ENCODE data around the gene LRCH4. TPM values are rescaled to one million over a fixed set of nuclear protein-coding genes. Genes with fewer than 3 reads are reported as not detected.

Gene LRCH4
- total RNA-seq, 1 donor from 2014 or later: 76.6 TPM

GRCh38 chr7:100563809-100564400 is 22.0 kb downstream of the LRCH4 start:
- Mint-ChIP-seq H3K36me3 (ENCODE audit: insufficient read depth) (peaks cover 5% of the 10 kb centered on the region), H3K27me3 (no peaks in the 10 kb centered on the region), H3K4me1 (ENCODE audit: low read depth) (peaks cover 14% of the 10 kb centered on the region), H3K27ac (no peak overlapping the region), H3K4me3 (ENCODE audit: low read depth) (no peak overlapping the region), H3K9me3 (ENCODE audit: low read depth) (no peaks in the 10 kb centered on the region)
- DNase-seq (ENCODE audit: low spot score, unreplicated experiment): peak; percentile 65
- peak; percentile 93 for TF ChIP-seq CTCF (IDR thresholded peaks at IDR 0.05; ENCODE audit: unreplicated experiment)

DNA sequence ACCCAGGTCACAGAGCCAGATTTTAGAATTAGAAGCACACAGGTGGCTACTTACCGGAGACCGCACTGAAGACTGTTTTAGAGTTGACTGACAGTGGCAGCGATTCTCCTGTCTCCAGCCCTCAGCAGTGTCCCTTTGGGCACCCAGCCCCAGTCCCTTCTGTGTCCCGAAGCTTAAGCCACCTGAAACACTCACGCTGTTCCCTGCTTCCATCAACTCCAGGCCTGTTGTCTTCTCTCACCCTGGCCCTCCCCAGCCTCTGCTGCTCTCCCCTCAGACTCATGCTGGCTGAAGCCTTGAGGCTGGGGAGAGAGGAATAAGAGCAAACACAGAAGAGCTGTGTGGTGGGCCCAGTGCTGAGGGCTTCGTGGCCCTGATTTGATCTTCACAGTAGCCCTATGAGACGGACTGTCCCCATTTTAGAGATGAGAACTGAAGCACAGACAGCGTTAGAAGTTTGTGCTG is 22.8 kb downstream of the LRCH4 start:
- Mint-ChIP-seq H3K27me3 (no peaks in the 10 kb centered on the region), H3K4me1 (ENCODE audit: low read depth) (peaks cover 11% of the 10 kb centered on the region), H3K27ac (no peak overlapping the region), H3K4me3 (ENCODE audit: low read depth) (no peak overlapping the region), H3K36me3 (ENCODE audit: insufficient read depth) (peaks cover 5% of the 10 kb centered on the region), H3K9me3 (ENCODE audit: low read depth) (no peaks in the 10 kb centered on the region)
- no peak for DNase-seq (ENCODE audit: low spot score, unreplicated experiment)
- TF ChIP-seq CTCF (IDR thresholded peaks at IDR 0.05; ENCODE audit: unreplicated experiment): no peak

GRCh38 chr7:100562195-100563099 is 23.5 kb downstream of the LRCH4 start:
- Mint-ChIP-seq H3K4me1 (ENCODE audit: low read depth) (peaks cover 7% of the 10 kb centered on the region), H3K27ac (no peak overlapping the region), H3K9me3 (ENCODE audit: low read depth) (no peaks in the 10 kb centered on the region), H3K36me3 (ENCODE audit: insufficient read depth) (peaks cover 5% of the 10 kb centered on the region), H3K27me3 (no peaks in the 10 kb centered on the region), H3K4me3 (ENCODE audit: low read depth) (no peak overlapping the region)
- DNase-seq (ENCODE audit: low spot score, unreplicated experiment): no peak
- no peak for TF ChIP-seq CTCF (IDR thresholded peaks at IDR 0.05; ENCODE audit: unreplicated experiment)

- peaks cover 7% of the 10 kb centered on the region for H3K4me1 Mint-ChIP-seq (ENCODE audit: low read depth)
- H3K36me3 Mint-ChIP-seq (ENCODE audit: insufficient read depth): peaks cover 7% of the 10 kb centered on the region
- no peak overlapping the region for H3K4me3 Mint-ChIP-seq (ENCODE audit: low read depth)
- H3K27ac Mint-ChIP-seq: no peak overlapping the region
- no peaks in the 10 kb centered on the region for H3K27me3 Mint-ChIP-seq
- H3K9me3 Mint-ChIP-seq (ENCODE audit: low read depth): no peaks in the 10 kb centered on the region
- DNase-seq (ENCODE audit: low spot score, unreplicated experiment): no peak
- no peak for TF ChIP-seq CTCF (IDR thresholded peaks at IDR 0.05; ENCODE audit: unreplicated experiment)
Measured at GRCh38 chr7:100561491-100562194, 24.3 kb downstream of the LRCH4 start.

- no peak for DNase-seq (ENCODE audit: low spot score, unreplicated experiment)
- Mint-ChIP-seq H3K27ac (peak overlapping the region; percentile 83), H3K4me3 (ENCODE audit: low read depth) (no peak overlapping the region), H3K9me3 (ENCODE audit: low read depth) (no peaks in the 10 kb centered on the region), H3K36me3 (ENCODE audit: insufficient read depth) (peaks cover 8% of the 10 kb centered on the region), H3K27me3 (no peaks in the 10 kb centered on the region), H3K4me1 (ENCODE audit: low read depth) (peaks cover 5% of the 10 kb centered on the region)
- no peak for TF ChIP-seq CTCF (IDR thresholded peaks at IDR 0.05; ENCODE audit: unreplicated experiment)
Measured at GRCh38 chr7:100559127-100559526, 26.8 kb downstream of the LRCH4 start.
